ENCODE measurements around the gene CYP19A1.

DNA sequence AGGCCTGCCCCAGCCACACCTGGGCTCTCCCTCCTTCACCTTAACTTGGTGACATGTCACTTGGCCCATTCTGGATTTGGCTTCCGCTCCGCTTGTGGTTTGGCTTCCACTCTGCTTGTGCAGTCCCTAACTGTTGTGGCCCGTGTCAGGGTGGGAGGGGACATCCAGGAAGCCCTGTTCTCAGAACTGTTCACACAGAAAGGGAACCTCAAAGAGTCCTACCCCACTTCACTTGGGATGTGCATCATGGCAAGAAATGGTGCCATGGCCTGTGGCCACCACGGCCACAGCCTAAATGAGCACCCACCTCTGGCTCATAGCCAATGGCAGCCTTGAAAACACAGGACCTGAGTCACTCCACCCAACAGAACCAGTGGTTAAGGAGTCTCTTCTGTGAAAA lies 63.4 kb downstream of the CYP19A1 start:
- TF ChIP-seq SP3 (tag by site-specific recombination; IDR thresholded peaks at IDR 0.05) (no peak), ZNF549 (tag by site-specific recombination; IDR thresholded peaks at IDR 0.05) (no peak), ZNF155 (tag by site-specific recombination; IDR thresholded peaks at IDR 0.05) (no peak)
- TF ChIP-seq, protein P1, sequence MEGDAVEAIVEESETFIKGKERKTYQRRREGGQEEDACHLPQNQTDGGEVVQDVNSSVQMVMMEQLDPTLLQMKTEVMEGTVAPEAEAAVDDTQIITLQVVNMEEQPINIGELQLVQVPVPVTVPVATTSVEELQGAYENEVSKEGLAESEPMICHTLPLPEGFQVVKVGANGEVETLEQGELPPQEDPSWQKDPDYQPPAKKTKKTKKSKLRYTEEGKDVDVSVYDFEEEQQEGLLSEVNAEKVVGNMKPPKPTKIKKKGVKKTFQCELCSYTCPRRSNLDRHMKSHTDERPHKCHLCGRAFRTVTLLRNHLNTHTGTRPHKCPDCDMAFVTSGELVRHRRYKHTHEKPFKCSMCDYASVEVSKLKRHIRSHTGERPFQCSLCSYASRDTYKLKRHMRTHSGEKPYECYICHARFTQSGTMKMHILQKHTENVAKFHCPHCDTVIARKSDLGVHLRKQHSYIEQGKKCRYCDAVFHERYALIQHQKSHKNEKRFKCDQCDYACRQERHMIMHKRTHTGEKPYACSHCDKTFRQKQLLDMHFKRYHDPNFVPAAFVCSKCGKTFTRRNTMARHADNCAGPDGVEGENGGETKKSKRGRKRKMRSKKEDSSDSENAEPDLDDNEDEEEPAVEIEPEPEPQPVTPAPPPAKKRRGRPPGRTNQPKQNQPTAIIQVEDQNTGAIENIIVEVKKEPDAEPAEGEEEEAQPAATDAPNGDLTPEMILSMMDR (tag by site-specific recombination; IDR thresholded peaks at IDR 0.05), result no peak
